ENCODE measurements around the gene SEPTIN8.

Gene SEPTIN8

GRCh38 chr5:132764051-132764450 lies 13.0 kb downstream of the SEPTIN8 start:
- Histone ChIP-seq H3F3A (ENCODE audit: insufficient read depth) (no peaks in the 10 kb centered on the region), H3K36me3 (ENCODE audit: low read length) (no peaks in the 10 kb centered on the region)

GRCh38 chr5:132763181-132764036 lies 13.6 kb downstream of the SEPTIN8 start:
- no peak overlapping the region for H3K27ac ChIP-seq (ENCODE audit: low read depth, low read length)
- no peaks in the 10 kb centered on the region for H3K27me3 ChIP-seq (ENCODE audit: low read length)
- no peaks in the 10 kb centered on the region for H3K36me3 ChIP-seq (ENCODE audit: low read length)

More at GRCh38 chr5:132764051-132764450, 13.0 kb downstream of the SEPTIN8 start:
- Histone ChIP-seq H3K9ac (ENCODE audit: low read length) (no peak overlapping the region), H3K27me3 (ENCODE audit: low read length) (no peaks in the 10 kb centered on the region), H3K4me3 (ENCODE audit: insufficient read depth, low read length, poor library complexity, severe bottlenecking) (no peak overlapping the region), H3K79me2 (ENCODE audit: insufficient read depth, low read length) (no peaks in the 10 kb centered on the region), H2AFZ (ENCODE audit: low read depth, low read length, severe bottlenecking) (no peak overlapping the region), H3K9me2 (replicated peaks; ENCODE audit: insufficient read depth, low read length) (no peaks in the 10 kb centered on the region), H3K9me3 (ENCODE audit: insufficient read depth, low read length) (no peaks in the 10 kb centered on the region), H3K4me2 (ENCODE audit: low read depth, low read length, poor library complexity, severe bottlenecking) (no peak overlapping the region), H4K20me1 (ENCODE audit: low read depth, low read length) (no peaks in the 10 kb centered on the region), H3K27ac (ENCODE audit: low read depth, low read length) (no peak overlapping the region)
- TF ChIP-seq CTCF (IDR thresholded peaks at IDR 0.05; ENCODE audit: insufficient read depth, low read length, poor library complexity, severe bottlenecking) (no peak), EZH2phosphoT487 (conservative IDR thresholded peaks at IDR 0.05; ENCODE audit: low read length) (no peak)

GRCh38 chr5:132762246-132763000 lies 14.6 kb downstream of the SEPTIN8 start:
- TF ChIP-seq CTCF (IDR thresholded peaks at IDR 0.05; ENCODE audit: insufficient read depth, low read length, poor library complexity, severe bottlenecking) (no peak), EZH2phosphoT487 (conservative IDR thresholded peaks at IDR 0.05; ENCODE audit: low read length) (no peak)
- Histone ChIP-seq H3K9me3 (ENCODE audit: insufficient read depth, low read length) (no peaks in the 10 kb centered on the region), H3K9ac (ENCODE audit: low read length) (no peak overlapping the region), H3K27ac (ENCODE audit: low read depth, low read length) (no peak overlapping the region), H3K9me2 (replicated peaks; ENCODE audit: insufficient read depth, low read length) (no peaks in the 10 kb centered on the region), H2AFZ (ENCODE audit: low read depth, low read length, severe bottlenecking) (no peak overlapping the region), H3F3A (ENCODE audit: insufficient read depth) (no peaks in the 10 kb centered on the region), H4K20me1 (ENCODE audit: low read depth, low read length) (no peaks in the 10 kb centered on the region), H3K27me3 (ENCODE audit: low read length) (no peaks in the 10 kb centered on the region), H3K4me2 (ENCODE audit: low read depth, low read length, poor library complexity, severe bottlenecking) (no peak overlapping the region), H3K4me3 (ENCODE audit: insufficient read depth, low read length, poor library complexity, severe bottlenecking) (no peak overlapping the region), H3K36me3 (ENCODE audit: low read length) (no peaks in the 10 kb centered on the region), H3K79me2 (ENCODE audit: insufficient read depth, low read length) (no peaks in the 10 kb centered on the region)

More at GRCh38 chr5:132763181-132764036, 13.6 kb downstream of the SEPTIN8 start:
- Histone ChIP-seq H3K4me3 (ENCODE audit: insufficient read depth, low read length, poor library complexity, severe bottlenecking) (no peak overlapping the region), H3K9ac (ENCODE audit: low read length) (no peak overlapping the region), H3K9me2 (replicated peaks; ENCODE audit: insufficient read depth, low read length) (no peaks in the 10 kb centered on the region), H3K9me3 (ENCODE audit: insufficient read depth, low read length) (no peaks in the 10 kb centered on the region), H2AFZ (ENCODE audit: low read depth, low read length, severe bottlenecking) (no peak overlapping the region), H3K79me2 (ENCODE audit: insufficient read depth, low read length) (no peaks in the 10 kb centered on the region), H3K4me2 (ENCODE audit: low read depth, low read length, poor library complexity, severe bottlenecking) (no peak overlapping the region), H4K20me1 (ENCODE audit: low read depth, low read length) (no peaks in the 10 kb centered on the region), H3F3A (ENCODE audit: insufficient read depth) (no peaks in the 10 kb centered on the region)
- TF ChIP-seq CTCF (IDR thresholded peaks at IDR 0.05; ENCODE audit: insufficient read depth, low read length, poor library complexity, severe bottlenecking) (no peak), EZH2phosphoT487 (conservative IDR thresholded peaks at IDR 0.05; ENCODE audit: low read length) (no peak)
